ENCODE measurements around the gene ALX4. TPM values are rescaled to one million over a fixed set of nuclear protein-coding genes. Genes with fewer than 3 reads are reported as not detected.

ALX4 gene
- total RNA-seq, 1 donor from 2014 or later = not detected

DNA sequence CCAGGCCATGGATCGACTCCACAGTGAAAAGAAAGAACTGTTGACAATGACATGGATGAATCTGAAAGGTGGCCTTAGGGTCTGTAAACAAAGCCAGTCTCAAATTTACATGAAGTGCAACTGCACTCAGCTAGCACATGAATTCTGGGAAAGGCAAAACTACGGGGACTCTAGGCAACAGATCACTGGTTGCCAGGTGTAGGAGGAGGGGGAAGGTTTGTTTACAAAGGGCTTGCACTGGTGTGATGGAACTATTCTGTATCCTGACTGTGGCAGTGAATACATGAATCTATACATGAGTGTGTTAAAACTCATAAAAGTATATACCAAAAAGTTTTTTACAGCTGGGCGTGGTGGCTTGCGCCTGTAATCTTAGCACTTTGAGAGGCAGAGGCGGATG is 27.3 kb downstream of the ALX4 start:
- no peaks in the 10 kb centered on the region for H3K36me3 ChIP-seq
- DNase-seq = no peak

DNA sequence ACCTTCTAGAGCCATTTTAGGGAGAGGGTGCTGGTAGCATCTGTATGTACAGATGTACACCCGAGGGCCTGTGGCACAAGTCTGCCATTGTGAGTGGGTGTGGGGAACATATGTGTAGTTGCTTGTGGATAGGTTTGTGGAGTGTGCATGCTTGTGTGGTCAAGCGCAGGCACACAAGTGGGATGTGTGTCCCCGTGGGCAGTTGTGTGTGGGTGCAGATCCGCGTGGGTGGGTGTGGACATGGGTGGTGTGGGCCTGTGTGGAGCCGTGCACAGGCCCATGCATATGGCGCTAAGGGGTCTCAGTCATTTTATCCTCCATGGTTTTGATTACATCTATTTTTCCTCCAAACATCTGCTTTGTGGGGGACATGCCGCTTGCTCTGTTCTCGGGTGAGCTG is 28.8 kb downstream of the ALX4 start:
- TF ChIP-seq, protein P1, sequence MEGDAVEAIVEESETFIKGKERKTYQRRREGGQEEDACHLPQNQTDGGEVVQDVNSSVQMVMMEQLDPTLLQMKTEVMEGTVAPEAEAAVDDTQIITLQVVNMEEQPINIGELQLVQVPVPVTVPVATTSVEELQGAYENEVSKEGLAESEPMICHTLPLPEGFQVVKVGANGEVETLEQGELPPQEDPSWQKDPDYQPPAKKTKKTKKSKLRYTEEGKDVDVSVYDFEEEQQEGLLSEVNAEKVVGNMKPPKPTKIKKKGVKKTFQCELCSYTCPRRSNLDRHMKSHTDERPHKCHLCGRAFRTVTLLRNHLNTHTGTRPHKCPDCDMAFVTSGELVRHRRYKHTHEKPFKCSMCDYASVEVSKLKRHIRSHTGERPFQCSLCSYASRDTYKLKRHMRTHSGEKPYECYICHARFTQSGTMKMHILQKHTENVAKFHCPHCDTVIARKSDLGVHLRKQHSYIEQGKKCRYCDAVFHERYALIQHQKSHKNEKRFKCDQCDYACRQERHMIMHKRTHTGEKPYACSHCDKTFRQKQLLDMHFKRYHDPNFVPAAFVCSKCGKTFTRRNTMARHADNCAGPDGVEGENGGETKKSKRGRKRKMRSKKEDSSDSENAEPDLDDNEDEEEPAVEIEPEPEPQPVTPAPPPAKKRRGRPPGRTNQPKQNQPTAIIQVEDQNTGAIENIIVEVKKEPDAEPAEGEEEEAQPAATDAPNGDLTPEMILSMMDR (IDR thresholded peaks at IDR 0.05) = no peak
- Histone ChIP-seq H3K36me3 (no peaks in the 10 kb centered on the region), H3K27ac (no peak overlapping the region), H3K27me3 (ENCODE audit: low read depth) (no peaks in the 10 kb centered on the region), H3K4me1 (no peaks in the 10 kb centered on the region), H3K4me3 (no peak overlapping the region), H3K9me3 (no peaks in the 10 kb centered on the region)
- intact Hi-C loops (cut with DNase I) = loop anchor here (10.0 kb wide), 1 partner anchor 264 kb away; no protein-coding TSS in a partner anchor
- no peak for ATAC-seq
- no peak for DNase-seq

More for the DNA sequence above, 27.3 kb downstream of the ALX4 start:
- intact Hi-C loops (cut with DNase I) = loop anchor here (10.0 kb wide), 1 partner anchor 262 kb away; no protein-coding TSS in a partner anchor
- H3K9me3 ChIP-seq = no peaks in the 10 kb centered on the region
- TF ChIP-seq, protein P1 (IDR thresholded peaks at IDR 0.05) = no peak
- no peaks in the 10 kb centered on the region for H3K4me1 ChIP-seq
- no peak for ATAC-seq
- H3K4me3 ChIP-seq = no peak overlapping the region
- no peaks in the 10 kb centered on the region for H3K27me3 ChIP-seq (ENCODE audit: low read depth)
- H3K27ac ChIP-seq = no peak overlapping the region

DNA sequence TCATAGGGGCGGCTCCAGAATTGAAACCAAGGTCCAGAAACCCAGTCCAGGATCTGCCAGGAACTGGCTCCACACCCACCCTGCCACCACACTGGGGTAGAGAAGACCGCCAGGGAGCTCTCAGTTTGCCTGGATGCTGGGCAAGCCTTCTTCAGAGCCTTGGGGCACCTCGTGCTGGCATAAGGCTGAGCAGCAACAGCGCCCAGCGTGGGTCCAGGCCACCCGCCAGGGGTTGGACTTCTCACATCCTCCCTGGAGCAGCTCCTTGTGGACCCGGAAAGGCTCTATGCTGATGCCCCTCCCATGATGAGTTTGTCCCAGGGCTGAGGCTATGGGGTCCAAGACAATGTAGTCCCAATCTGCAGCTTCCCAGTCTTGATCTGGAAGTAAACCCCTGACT is 29.7 kb downstream of the ALX4 start:
- H3K4me3 ChIP-seq = no peak overlapping the region
- no peaks in the 10 kb centered on the region for H3K9me3 ChIP-seq
- no peaks in the 10 kb centered on the region for H3K27me3 ChIP-seq (ENCODE audit: low read depth)
- H3K4me1 ChIP-seq = no peaks in the 10 kb centered on the region
- DNase-seq (no peak), ATAC-seq (no peak)
- TF ChIP-seq, protein P1 (IDR thresholded peaks at IDR 0.05) = no peak
- intact Hi-C loops (cut with DNase I) = loop anchor here (10.0 kb wide), 1 partner anchor 265 kb away; no protein-coding TSS in a partner anchor
- H3K27ac ChIP-seq = no peak overlapping the region
- no peaks in the 10 kb centered on the region for H3K36me3 ChIP-seq

- H3K27me3 ChIP-seq (ENCODE audit: low read depth) = no peaks in the 10 kb centered on the region
- intact Hi-C loops (cut with DNase I) = no loop called here
- no peak overlapping the region for H3K27ac ChIP-seq
- no peaks in the 10 kb centered on the region for H3K36me3 ChIP-seq
- no peak overlapping the region for H3K4me3 ChIP-seq
- no peaks in the 10 kb centered on the region for H3K4me1 ChIP-seq
- DNase-seq (no peak), ATAC-seq (no peak)
- TF ChIP-seq, protein P1 (IDR thresholded peaks at IDR 0.05) = no peak
- H3K9me3 ChIP-seq = no peaks in the 10 kb centered on the region
These were observed 30.5 kb downstream of the ALX4 start for GRCh38 chr11:44279483-44279882.

DNA sequence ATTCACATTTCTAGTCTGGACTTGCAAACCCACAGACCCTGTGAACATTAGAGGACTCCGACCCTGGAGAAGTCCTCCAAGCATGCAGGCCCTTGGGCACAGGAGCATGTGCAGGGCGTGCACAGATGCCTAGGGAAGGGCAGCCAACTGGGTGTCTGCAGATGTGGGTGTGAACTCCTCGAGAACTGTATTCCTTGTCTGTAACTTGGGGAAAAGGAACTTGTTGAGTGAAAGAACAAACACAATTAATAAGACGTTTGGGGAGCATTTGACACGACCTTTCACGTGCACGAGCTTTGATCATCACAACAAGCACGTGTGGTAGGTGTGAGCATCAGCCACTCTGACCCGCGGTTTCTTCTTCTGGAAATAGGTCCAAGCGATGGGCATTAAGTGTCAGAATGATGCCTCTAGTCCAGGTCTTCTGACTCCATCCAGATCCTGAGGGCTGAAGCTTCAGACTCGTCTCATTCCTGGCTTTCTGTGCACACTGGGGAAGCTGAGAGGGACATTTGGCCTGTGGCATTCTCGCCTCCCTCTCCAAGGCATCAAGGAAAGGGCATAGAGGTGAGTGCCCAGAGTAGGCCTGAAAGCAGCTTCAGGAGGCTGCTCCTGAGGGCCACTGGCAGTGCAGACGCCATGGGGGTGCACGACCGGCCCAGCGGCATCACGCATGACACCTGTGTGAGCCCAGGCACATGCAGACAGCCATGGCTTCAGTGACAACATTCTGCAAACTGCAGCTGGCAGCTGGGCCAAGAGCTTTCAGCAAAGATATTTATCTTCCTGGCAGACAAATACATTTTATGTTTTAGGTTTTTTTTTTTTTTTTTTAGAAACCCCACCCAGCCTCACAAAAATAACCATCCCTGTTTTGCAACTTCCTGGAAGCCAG is 32.5 kb downstream of the ALX4 start:
- H3K36me3 ChIP-seq = no peaks in the 10 kb centered on the region
- no peaks in the 10 kb centered on the region for H3K27me3 ChIP-seq (ENCODE audit: low read depth)
- intact Hi-C loops (cut with DNase I) = no loop called here
- no peak for DNase-seq
- H3K4me3 ChIP-seq = no peak overlapping the region
- ATAC-seq = no peak
- TF ChIP-seq, protein P1 (IDR thresholded peaks at IDR 0.05) = no peak
- H3K27ac ChIP-seq = no peak overlapping the region
- H3K9me3 ChIP-seq = no peaks in the 10 kb centered on the region
- H3K4me1 ChIP-seq = no peaks in the 10 kb centered on the region
